ENCODE results near the gene ROPN1.

- no peak for TF ChIP-seq EZH2 (IDR thresholded peaks at IDR 0.05; ENCODE audit: insufficient read depth, poor library complexity, severe bottlenecking)
- no peak for TF ChIP-seq EZH2phosphoT487 (IDR thresholded peaks at IDR 0.05; ENCODE audit: insufficient read depth, low read depth)
These were observed 30.4 kb downstream of the ROPN1 start for GRCh38 chr3:123961508-123961856.

All from GM23248 (cell line).